DMS153 treated with DMSO at 0.1 percent for 48 hours (cell line): Measurements from ENCODE around the gene PIK3CA.

Experiments
- DNase-seq: peaks from one replicate; lab custom pipeline; 2025; ENCODE audit not compliant: unreplicated experiment; lab: John Stamatoyannopoulos, UW

Gene PIK3CA

GRCh38 chr3:179156775-179157174 is 8.6 kb downstream of the PIK3CA start:
- no peak for DNase-seq

- no peak for DNase-seq
Measured at GRCh38 chr3:179158336-179159039, 10.3 kb downstream of the PIK3CA start.

GRCh38 chr3:179163503-179163902 is 15.3 kb downstream of the PIK3CA start:
- DNase-seq, result no peak

- no peak for DNase-seq
Measured at GRCh38 chr3:179164857-179165256, 16.7 kb downstream of the PIK3CA start.

GRCh38 chr3:179166561-179167201 is 18.5 kb downstream of the PIK3CA start:
- no peak for DNase-seq

- no peak for DNase-seq
Measured at GRCh38 chr3:179168918-179169317, 20.8 kb downstream of the PIK3CA start.

DNA sequence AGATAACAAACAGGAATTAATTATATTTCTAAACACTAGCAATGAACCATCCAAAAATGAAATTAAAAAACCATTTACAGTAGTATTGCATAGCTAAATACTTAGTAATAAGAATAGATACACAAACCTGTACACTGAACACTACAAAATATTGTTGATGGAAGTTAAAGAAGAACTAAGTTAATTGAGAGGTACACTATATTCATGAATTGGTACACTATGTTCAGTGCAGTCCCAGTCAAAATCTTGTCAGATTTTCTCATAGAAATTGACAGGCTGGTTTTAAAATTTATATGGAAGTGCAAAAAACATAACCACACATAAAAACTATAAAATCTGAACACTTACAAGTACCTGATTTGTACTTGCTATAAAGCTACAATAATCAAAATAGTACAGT is 24.4 kb downstream of the PIK3CA start:
- no peak for DNase-seq

GRCh38 chr3:179174316-179174715 is 26.2 kb downstream of the PIK3CA start:
- DNase-seq, result no peak

DNA sequence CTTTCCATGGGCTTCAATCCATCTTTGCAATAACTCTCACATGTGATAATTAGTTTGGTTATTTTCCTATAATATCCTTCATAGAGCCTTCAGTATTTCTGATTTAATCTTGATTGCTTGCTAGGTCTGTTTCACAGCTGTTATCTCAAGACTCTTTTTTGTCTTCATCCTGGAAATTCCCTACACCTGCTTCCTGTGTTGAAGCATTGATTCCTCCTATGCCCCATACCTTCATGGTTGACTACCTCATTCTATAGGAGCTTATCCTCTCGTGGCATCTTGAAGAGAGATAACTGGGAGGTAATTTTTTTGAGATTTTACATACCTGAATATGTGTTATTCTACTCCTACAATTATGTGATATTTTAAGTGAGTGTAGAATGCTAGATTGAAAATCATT is 26.7 kb downstream of the PIK3CA start:
- no peak for DNase-seq

- DNase-seq, result no peak
Measured at GRCh38 chr3:179175358-179175757, 27.2 kb downstream of the PIK3CA start.

- DNase-seq, result no peak
Measured at GRCh38 chr3:179177611-179178010, 29.5 kb downstream of the PIK3CA start.

DNA sequence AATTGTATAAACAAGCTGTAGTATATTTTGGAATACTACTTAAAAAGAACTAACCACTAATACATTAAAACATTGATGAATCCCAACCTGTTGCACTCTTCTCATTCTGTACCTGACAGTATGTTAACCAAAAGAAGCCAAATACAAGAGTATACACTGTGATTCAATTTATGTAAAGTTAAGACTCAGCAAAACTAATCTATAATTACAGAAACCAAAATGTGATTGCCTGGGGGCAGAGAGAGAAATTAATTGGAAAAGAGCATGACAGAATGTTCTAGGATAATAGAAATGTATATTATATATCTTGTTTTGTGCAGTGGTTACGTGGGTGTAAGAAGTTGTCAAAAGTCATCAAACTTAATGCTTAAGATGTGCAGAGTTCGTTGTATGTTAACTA is 31.1 kb downstream of the PIK3CA start:
- no peak for DNase-seq

GRCh38 chr3:179179979-179180759 is 32.0 kb downstream of the PIK3CA start:
- DNase-seq, result no peak

DNA sequence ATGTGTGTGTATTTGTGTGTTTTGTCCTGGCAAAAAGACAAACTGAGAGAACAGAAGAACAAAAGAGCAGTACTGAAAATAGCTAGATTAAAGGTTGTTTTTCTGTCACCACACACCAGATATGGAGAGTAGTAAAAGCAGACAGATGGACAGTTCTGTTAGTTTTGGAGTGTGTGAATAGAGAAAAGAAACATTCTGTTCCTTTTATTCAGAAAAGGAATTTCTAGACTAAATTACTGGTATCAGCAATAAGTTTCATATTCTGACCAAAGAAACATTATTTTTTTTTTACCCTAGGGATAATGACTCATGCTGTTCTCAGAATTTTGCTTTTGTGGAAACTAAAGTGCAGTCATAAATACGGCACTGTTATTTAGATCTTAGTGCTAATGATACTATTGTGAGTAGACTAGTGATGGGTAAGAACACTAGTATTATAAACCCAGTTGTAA is 32.9 kb downstream of the PIK3CA start:
- no peak for DNase-seq

GRCh38 chr3:179181993-179182551 is 33.9 kb downstream of the PIK3CA start:
- no peak for DNase-seq

DNA sequence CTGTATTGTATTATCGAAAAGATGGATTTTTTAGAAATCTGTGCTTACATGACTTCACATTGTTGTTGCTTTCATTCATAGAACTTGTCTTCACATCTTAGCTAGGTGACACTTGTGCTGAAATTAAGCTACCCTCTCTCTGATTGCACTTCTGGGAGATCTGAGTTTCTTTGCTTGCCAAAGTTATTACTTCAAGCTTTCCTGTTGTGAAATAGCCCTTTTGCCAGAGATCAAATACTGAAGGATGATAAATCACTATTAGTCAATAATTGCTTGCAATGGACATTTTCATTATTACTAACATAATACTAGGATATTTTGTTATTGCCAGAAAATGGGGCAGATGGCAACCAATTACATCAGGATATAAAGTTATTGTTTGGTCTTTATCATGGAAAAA is 34.7 kb downstream of the PIK3CA start:
- DNase-seq, result no peak

DNA sequence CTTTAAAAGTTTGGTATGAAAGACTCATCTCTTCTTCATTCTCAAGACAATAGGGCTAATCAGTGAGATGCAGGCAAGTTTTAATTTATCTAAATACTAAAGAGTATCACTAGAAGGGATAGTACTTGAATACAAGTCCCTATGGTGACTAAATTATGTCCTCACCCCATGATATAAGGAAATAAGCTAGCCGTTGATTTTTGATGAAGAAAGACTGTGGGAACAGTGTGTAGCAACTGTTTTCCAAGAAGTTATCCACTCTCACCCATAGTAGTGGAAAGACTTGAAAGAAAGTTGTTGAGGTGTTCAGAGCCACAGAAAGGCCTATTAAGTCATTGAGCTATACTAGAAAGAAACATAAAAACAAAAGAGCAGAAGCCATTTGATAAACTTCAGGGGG is 36.7 kb downstream of the PIK3CA start:
- no peak for DNase-seq

DNA sequence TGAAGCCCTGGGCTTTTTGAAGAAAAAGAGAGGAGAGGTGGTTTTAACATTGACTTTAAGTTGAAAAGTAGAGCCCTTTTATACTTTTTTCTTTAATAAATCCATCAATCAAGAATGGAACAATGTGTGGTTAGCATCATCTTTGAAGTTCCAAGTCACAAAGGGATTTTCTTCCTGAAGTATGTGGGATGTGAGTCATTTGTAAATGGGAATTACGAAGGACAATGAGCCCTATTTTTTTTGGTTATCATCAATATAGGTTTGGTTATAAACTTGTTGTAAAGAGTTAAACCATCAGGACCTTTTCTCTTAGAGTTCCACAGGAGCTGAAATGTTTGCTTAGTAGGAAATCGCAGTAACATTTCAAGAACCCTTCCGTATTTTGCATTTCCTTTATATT is 38.3 kb downstream of the PIK3CA start:
- no peak for DNase-seq

GRCh38 chr3:179189759-179190158 is 41.6 kb downstream of the PIK3CA start:
- DNase-seq, result no peak

DNA sequence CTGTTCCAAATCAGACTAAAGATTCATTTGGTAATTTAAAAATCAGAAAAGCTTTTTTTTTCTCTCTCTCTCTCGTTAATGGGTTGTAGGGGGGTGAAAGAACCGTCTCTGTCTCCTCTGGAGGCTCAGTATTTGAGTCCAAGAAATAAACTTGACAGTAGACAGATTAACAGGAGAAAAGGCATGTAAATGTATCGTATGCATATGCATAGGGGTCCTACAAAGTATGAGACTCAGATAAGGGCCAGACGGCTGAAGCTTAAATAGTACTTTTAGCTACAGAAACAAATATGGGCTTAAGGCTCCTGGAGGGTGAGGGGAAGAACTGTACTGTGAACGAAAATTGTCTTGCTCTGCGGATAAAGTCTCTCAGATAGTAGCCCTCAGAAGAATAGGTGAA is 42.4 kb downstream of the PIK3CA start:
- no peak for DNase-seq

- no peak for DNase-seq
Measured at GRCh38 chr3:179192542-179192941, 44.4 kb downstream of the PIK3CA start.

GRCh38 chr3:179194931-179195330 is 46.8 kb downstream of the PIK3CA start:
- no peak for DNase-seq
